Amygdala (tissue), 56 donors: Measurements from ENCODE around the gene ZSCAN5A.
"Not testable (repeated sequence)": the region's sequence is repeated elsewhere in the genome, so short reads cannot be mapped to it uniquely, and the experiment has no call there.

Source experiments
- DNase-seq, 56 donors: peaks; one replicate each; lab custom pipeline; 2025; lab: John Stamatoyannopoulos, UW

ZSCAN5A gene

GRCh38 chr19:56217039-56217949, 97.3 kb downstream of the ZSCAN5A start:
- peak in 9 of 56 donors; percentile 1 to 13 (median 3) for DNase-seq

DNA sequence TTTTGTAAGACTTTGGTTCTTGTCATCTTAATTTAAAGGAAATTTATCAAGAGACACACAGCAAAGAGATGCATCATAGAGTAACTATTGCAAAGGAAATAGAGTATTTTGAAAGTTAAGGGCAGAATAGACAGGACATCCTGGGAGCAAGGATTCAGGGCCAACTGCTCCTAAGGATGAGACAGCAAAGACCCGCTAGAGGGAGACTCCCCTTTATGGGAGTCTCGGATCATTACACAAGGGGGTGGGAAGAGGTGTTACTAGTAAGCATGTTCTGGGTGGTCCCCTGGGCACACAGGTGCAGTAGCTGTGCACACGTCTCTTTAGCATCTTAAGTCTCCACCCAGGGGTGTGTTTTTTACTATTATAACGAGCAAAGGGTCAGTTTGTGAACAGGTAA, 102.9 kb downstream of the ZSCAN5A start:
- DNase-seq, result no peak

GRCh38 chr19:56210036-56210435, 104.6 kb downstream of the ZSCAN5A start:
- not testable (repeated sequence) for DNase-seq

DNA sequence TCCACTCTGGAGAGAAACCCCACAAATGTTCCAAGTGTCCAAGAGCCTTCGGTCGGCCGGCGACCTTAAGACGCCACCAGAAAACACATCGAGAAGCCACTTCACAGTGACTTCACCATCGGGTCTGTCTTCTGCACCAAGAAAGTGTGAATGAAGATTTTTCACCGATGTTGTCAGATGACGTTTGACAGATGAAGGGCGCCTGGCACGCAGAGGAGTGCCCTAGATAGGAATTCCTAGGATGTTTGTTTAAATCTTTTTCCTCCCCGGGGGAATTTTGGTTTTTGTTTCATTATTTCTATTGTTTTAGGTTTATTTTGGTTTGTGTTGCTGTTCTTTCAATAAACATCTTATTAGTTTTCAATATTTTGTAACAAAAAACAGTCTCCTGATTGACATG, 105.5 kb downstream of the ZSCAN5A start:
- DNase-seq, result no peak

DNA sequence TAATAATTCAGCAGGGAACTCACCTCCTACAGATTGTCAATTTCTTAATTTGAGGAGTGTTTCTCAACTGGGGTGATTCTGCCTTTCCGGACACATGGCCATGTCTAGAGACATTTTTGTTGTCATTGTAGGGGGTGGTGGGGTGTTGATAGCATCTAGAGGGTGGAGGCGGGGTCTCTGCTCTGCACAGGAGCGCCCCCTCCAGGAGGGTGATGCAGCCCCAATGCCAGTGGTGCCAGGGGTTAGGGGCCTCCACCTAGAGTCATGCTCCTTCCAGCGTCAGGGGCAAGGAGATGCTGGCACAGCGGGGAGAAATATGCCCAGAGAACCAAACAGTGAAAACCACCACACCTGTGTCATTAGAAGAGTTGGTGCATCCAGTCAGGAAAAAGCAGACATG, 107.1 kb downstream of the ZSCAN5A start:
- DNase-seq, result not testable (repeated sequence)

DNA sequence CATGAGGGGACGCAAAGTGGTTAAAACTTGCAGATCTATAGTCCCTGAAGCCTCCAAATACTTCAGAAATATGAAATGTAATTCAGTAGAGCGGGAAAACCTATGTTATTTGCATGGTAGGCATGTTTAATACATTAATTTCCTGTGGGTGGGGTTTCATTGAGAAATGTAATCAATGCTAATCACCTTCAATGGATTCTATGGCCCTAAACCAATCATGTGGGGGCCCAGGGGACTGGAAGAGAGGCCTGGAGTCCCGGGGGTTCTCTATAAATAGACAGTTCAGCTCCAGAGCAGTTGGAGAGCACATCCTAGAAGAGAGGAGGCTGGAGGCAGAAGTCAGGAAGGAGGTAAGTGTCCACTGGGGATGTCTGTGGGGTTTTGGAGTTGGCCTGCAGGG, 112.7 kb downstream of the ZSCAN5A start, which contains the start of gene ZSCAN5C:
TSS of gene ZSCAN5C (plus strand) at position 301 of the 400 bp plus-strand sequence. CDS start 3,641 bp downstream, outside the sequence.
- DNase-seq, result no peak

DNA sequence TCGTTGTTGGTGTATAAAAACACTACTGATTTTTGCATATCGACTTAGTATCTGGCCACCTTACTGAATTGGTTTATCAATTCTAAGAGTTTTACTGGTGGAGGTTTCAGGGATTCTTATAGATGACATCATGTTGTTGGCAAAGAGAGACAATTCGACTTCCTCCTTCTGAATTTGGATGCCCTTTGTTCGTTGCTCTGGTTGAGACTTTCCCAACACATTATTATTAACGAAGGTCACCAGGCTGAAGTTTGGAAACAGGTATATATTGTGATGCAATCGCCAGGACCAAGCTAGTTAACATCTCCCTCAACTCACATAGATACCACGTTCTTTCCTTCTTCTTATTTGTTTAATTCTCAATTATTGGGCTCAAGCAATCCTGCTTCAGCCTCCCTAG, 115.0 kb downstream of the ZSCAN5A start:
- no peak for DNase-seq

GRCh38 chr19:56197646-56198045, 117.0 kb downstream of the ZSCAN5A start, which contains the start of gene ZSCAN5B:
Gene ZSCAN5B (minus strand): TSS chr19:56197783. CDS start chr19:56193052, 4,731 bp downstream.
- DNase-seq, result not testable (repeated sequence)

DNA sequence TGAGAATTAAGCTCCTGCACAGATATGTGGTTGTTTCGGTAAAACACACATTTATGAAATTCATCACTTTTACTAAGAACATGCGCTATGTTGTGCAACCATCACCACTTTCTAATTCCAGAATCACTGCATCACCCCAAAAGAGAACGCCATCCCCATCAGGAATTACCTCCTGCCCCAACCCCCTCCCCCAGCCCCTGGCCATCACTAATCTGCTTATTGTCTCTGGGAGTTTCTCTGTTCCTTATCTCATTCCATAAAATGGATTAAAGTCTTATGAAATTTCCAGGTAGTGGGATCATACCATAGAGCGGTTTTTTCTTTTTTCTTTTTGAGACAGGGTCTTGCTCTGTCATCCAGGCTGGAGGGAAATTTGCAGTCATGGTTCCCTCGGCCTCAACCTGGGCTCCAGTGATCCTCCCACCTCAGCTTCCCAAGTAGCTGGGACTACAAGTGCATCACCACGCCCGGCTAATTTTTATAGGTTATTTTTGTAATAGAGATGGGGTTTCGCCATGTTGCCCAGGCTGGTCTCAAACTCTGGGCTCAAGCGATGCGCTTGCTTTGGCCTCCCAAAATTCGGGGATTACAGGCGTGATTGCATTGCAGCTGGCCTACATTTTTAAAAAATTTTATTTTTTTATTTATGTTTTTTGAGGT, 120.5 kb downstream of the ZSCAN5A start:
- no peak for DNase-seq

DNA sequence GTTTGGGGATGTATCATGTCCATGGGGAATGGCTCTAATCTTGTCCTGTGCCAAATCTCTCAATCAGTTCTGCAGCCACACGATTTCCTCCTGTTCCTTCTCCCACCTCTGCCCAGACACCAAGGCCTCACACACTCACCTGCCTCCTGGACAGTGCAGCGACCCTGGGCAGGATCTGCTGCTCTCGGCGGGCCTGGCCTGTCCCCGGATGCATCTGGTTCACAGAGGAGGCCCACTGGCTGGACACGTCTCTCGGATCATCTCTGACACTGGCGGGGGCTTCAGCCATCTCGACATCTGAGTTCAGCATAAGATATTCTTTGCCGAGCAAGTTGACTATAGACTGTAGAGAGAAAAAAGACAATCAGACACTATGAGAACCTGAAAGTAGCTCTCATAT, 122.9 kb downstream of the ZSCAN5A start:
- no peak for DNase-seq

DNA sequence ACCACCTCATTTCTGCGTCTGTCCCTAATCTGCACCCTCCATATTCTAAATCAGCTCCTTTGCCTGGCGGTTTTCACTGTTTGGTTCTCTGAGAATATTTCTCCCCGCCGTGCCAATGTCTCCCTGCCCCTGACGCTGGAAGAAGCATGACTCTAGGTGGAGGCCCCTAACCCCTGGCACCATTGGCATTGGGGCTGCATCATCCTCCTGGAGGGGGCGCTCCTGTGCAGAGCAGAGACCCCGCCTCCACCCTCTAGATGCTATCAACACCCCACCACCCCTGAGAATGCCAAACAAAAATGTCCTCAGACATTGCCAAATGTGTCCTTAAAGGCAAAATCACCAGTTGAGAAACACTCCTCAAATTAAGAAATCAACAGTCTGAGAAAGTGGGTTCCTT, 123.5 kb downstream of the ZSCAN5A start:
- DNase-seq, result no peak

DNA sequence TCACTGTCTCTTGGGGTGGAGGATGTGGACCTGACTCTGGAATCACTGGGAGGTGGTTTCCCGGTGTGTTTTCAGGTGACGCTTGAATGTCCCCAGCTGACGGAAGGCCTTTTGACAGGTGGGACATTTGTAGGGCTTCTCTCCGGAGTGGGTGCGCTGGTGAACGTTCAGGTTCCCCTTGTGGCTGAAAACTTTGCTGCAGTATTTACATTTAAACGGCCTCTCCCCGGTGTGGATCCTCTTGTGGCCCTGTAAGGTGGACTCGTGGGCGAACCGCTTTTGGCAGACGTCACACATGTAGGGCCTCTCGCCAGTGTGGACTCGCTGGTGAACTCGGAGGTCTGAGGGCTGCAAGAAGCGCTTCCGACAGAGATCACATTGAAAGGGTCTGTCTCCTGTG, 124.9 kb downstream of the ZSCAN5A start:
- no peak for DNase-seq

GRCh38 chr19:56177564-56178243, 136.9 kb downstream of the ZSCAN5A start:
- DNase-seq, result no peak

DNA sequence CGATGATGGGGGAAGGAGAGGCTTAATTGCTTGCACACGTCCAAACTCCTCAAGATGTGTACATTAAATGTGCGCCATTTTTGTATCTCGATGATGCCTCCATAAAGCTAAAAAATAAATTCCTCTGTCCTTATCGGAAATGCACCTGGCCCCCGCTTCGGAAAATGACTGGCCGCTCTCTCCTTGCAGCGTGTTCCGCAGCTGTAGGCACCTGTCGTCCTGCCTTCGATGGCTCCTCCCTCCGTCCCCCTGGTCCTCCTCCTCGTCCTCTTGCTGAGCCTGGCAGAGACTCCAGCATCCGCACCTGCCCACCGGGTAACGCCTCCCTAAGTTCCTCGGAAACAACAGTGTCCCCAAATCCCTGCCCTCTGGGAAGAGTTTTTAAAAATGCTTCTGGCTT, 137.8 kb downstream of the ZSCAN5A start:
- no peak for DNase-seq

DNA sequence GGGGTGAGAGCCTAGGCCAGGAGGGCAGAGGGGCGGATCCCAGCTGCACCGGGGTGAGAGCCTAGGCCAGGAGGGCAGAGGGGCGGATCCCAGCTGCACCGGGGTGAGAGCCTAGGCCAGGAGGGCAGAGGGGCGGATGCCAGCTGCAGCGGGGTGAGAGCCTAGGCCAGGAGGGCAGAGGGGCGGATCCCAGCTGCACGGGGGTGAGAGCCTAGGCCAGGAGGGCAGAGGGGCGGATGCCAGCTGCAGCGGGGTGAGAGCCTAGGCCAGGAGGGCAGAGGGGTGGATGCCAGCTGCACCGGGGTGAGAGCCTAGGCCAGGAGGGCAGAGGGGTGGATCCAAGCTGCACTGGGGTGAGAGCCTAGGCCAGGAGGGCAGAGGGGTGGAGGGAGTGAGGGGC, 138.3 kb downstream of the ZSCAN5A start:
- not testable (repeated sequence) for DNase-seq

- DNase-seq, result not testable (repeated sequence)
These were observed 138.8 kb downstream of the ZSCAN5A start, which contains the start of gene GALP for GRCh38 chr19:56175861-56176307. Gene GALP (plus strand): TSS chr19:56176008. CDS start chr19:56177109, 1,101 bp downstream.

- no peak for DNase-seq
These were observed 140.1 kb downstream of the ZSCAN5A start for GRCh38 chr19:56174550-56174949.

- DNase-seq, result no peak
These were observed 140.6 kb downstream of the ZSCAN5A start for GRCh38 chr19:56174086-56174485.
